HG03521 (cell line): ENCODE measurements around the gene PSMB3.
"Not testable (repeated sequence)": the region's sequence is repeated elsewhere in the genome, so short reads cannot be mapped to it uniquely, and the experiment has no call there.

Experiments used
- ATAC-seq: cut with Tn5 transposase; IDR thresholded peaks from one replicate; pipeline ENCODE4 v1.9.1; 2021; ENCODE audit warnings: mild to moderate bottlenecking, moderate library complexity; ENCODE audit not compliant: unreplicated experiment

PSMB3 gene

GRCh38 chr17:38715216-38715943 lies 37.2 kb upstream of the PSMB3 start:
- ATAC-seq, result no peak

GRCh38 chr17:38716368-38717005 lies 36.1 kb upstream of the PSMB3 start:
- no peak for ATAC-seq

GRCh38 chr17:38717139-38717745 lies 35.3 kb upstream of the PSMB3 start:
- no peak for ATAC-seq

GRCh38 chr17:38719289-38719942 lies 33.1 kb upstream of the PSMB3 start:
- no peak for ATAC-seq

- no peak for ATAC-seq
These were observed 32.4 kb upstream of the PSMB3 start for GRCh38 chr17:38719943-38720641.

- no peak for ATAC-seq
These were observed 31.6 kb upstream of the PSMB3 start for GRCh38 chr17:38720941-38721340.

- ATAC-seq, result no peak
These were observed 30.7 kb upstream of the PSMB3 start for GRCh38 chr17:38721802-38722201.

- ATAC-seq, result no peak
These were observed 28.1 kb upstream of the PSMB3 start for GRCh38 chr17:38724337-38724988.

- no peak for ATAC-seq
These were observed 27.5 kb upstream of the PSMB3 start for GRCh38 chr17:38725066-38725465.

GRCh38 chr17:38726145-38726544 lies 26.4 kb upstream of the PSMB3 start:
- ATAC-seq, result not testable (repeated sequence)

- ATAC-seq, result no peak
These were observed 24.8 kb upstream of the PSMB3 start for GRCh38 chr17:38727736-38728135.

GRCh38 chr17:38728290-38728831 lies 24.2 kb upstream of the PSMB3 start:
- ATAC-seq, result no peak

- no peak for ATAC-seq
These were observed 23.1 kb upstream of the PSMB3 start for GRCh38 chr17:38729368-38729885.

GRCh38 chr17:38729886-38730525 lies 22.5 kb upstream of the PSMB3 start, which contains the start of gene CISD3:
Gene CISD3 (plus strand): TSS chr17:38730341. CDS start chr17:38730359, 18 bp downstream.
- ATAC-seq, result peak; percentile 86

- ATAC-seq, result no peak
These were observed 21.8 kb upstream of the PSMB3 start for GRCh38 chr17:38730526-38731379.

GRCh38 chr17:38731526-38732294 lies 20.8 kb upstream of the PSMB3 start:
- ATAC-seq, result no peak

GRCh38 chr17:38732376-38733281 lies 19.9 kb upstream of the PSMB3 start:
- no peak for ATAC-seq
